ENCODE results near the gene CNTNAP5. TPM values are rescaled to one million over a fixed set of nuclear protein-coding genes. Genes with fewer than 3 reads are reported as not detected.

Gene CNTNAP5
- total RNA-seq, 2 donors from 2014 or later, result 0.11 TPM; not detected in 1

- WGBS, result 45% methylated on average over 5 of the region's 5 CpGs
Observed at GRCh38 chr2:124131276-124131675, 106.2 kb downstream of the CNTNAP5 start.

GRCh38 chr2:124136110-124136509, 111.0 kb downstream of the CNTNAP5 start:
- Histone ChIP-seq H3K4me3 (no peak overlapping the region), H3K27ac (no peak overlapping the region), H3K27me3 (replicated peaks; ENCODE audit: insufficient read depth) (no peaks in the 10 kb centered on the region), H3K36me3 (no peaks in the 10 kb centered on the region), H3K4me1 (replicated peaks) (no peaks in the 10 kb centered on the region), H3K9me3 (no peaks in the 10 kb centered on the region)
- intact Hi-C loops (cut with DNase I), result no loop called here
- WGBS, result 91% methylated on average over 1 of the region's 1 CpG
- no peak for TF ChIP-seq CTCF (IDR thresholded peaks at IDR 0.05)
- no peak for TF ChIP-seq POLR2A (IDR thresholded peaks at IDR 0.05)
- no peak for TF ChIP-seq POLR2AphosphoS5 (IDR thresholded peaks at IDR 0.05)
- no peak for DNase-seq (ENCODE audit: low spot score)

More at GRCh38 chr2:124131276-124131675, 106.2 kb downstream of the CNTNAP5 start:
- Histone ChIP-seq H3K9me3 (no peaks in the 10 kb centered on the region), H3K36me3 (no peaks in the 10 kb centered on the region), H3K4me1 (replicated peaks) (no peaks in the 10 kb centered on the region), H3K27ac (no peak overlapping the region), H3K4me3 (no peak overlapping the region), H3K27me3 (replicated peaks; ENCODE audit: insufficient read depth) (no peaks in the 10 kb centered on the region)
- TF ChIP-seq CTCF (IDR thresholded peaks at IDR 0.05), result no peak
- TF ChIP-seq POLR2A (IDR thresholded peaks at IDR 0.05), result no peak
- no peak for TF ChIP-seq POLR2AphosphoS5 (IDR thresholded peaks at IDR 0.05)
- intact Hi-C loops (cut with DNase I), result no loop called here
- no peak for DNase-seq (ENCODE audit: low spot score)

- no peak for TF ChIP-seq POLR2AphosphoS5 (IDR thresholded peaks at IDR 0.05)
- TF ChIP-seq POLR2A (IDR thresholded peaks at IDR 0.05), result no peak
- TF ChIP-seq CTCF (IDR thresholded peaks at IDR 0.05), result no peak
- H3K4me3 ChIP-seq, result no peak overlapping the region
- no peaks in the 10 kb centered on the region for H3K4me1 ChIP-seq (replicated peaks)
- H3K27ac ChIP-seq, result no peak overlapping the region
- no peaks in the 10 kb centered on the region for H3K9me3 ChIP-seq
- intact Hi-C loops (cut with DNase I), result no loop called here
- H3K36me3 ChIP-seq, result no peaks in the 10 kb centered on the region
- no peaks in the 10 kb centered on the region for H3K27me3 ChIP-seq (replicated peaks; ENCODE audit: insufficient read depth)
- 95% methylated on average over 3 of the region's 3 CpGs for WGBS
- DNase-seq (ENCODE audit: low spot score), result no peak
Observed at GRCh38 chr2:124138076-124138475, 113.0 kb downstream of the CNTNAP5 start.

- WGBS, result 70% methylated on average over 4 of the region's 4 CpGs
- intact Hi-C loops (cut with DNase I), result no loop called here
- TF ChIP-seq POLR2AphosphoS5 (IDR thresholded peaks at IDR 0.05), result no peak
- no peak for TF ChIP-seq CTCF (IDR thresholded peaks at IDR 0.05)
- TF ChIP-seq POLR2A (IDR thresholded peaks at IDR 0.05), result no peak
- Histone ChIP-seq H3K4me1 (replicated peaks) (no peaks in the 10 kb centered on the region), H3K9me3 (no peaks in the 10 kb centered on the region), H3K27ac (no peak overlapping the region), H3K27me3 (replicated peaks; ENCODE audit: insufficient read depth) (no peaks in the 10 kb centered on the region), H3K4me3 (no peak overlapping the region), H3K36me3 (no peaks in the 10 kb centered on the region)
- no peak for DNase-seq (ENCODE audit: low spot score)
Observed at GRCh38 chr2:124145982-124146381, 120.9 kb downstream of the CNTNAP5 start.

GRCh38 chr2:124147552-124147951, 122.5 kb downstream of the CNTNAP5 start:
- 72% methylated on average over 9 of the region's 9 CpGs for WGBS
- Histone ChIP-seq H3K4me1 (replicated peaks) (no peaks in the 10 kb centered on the region), H3K36me3 (no peaks in the 10 kb centered on the region), H3K27ac (no peak overlapping the region), H3K27me3 (replicated peaks; ENCODE audit: insufficient read depth) (no peaks in the 10 kb centered on the region), H3K4me3 (no peak overlapping the region), H3K9me3 (no peaks in the 10 kb centered on the region)
- intact Hi-C loops (cut with DNase I), result no loop called here
- TF ChIP-seq POLR2AphosphoS5 (IDR thresholded peaks at IDR 0.05), result no peak
- TF ChIP-seq CTCF (IDR thresholded peaks at IDR 0.05), result no peak
- no peak for TF ChIP-seq POLR2A (IDR thresholded peaks at IDR 0.05)
- no peak for DNase-seq (ENCODE audit: low spot score)
